Adrenal gland (tissue), 12 donors: Measurements from ENCODE around the gene MET. TPM values are rescaled to one million over a fixed set of nuclear protein-coding genes. Genes with fewer than 3 reads are reported as not detected.

Source experiments
- DNase-seq, 7 donors: peaks; one replicate each; pipeline ENCODE4 v3.0.0-alpha.2; 2019 to 2020
- H3K27ac ChIP-seq, 5 donors: fragments of 200-600 bp; sonication (generic) in 4 of 5; 1 replicate in 3 of 5; 2 replicates in 2 of 5; pipeline versions ENCODE4 v1.5.1 to v1.8.0; 2016 to 2020; ENCODE audit warnings: mild to moderate bottlenecking in 1 of 5
- H3K27me3 ChIP-seq: fragments of 200-600 bp; 2 replicates; pipeline ENCODE4 v1.8.0; 2021
- H3K36me3 ChIP-seq, 2 donors: fragments of 200-600 bp; replicated peaks in 1 of 2; 1 replicate in 1 of 2; 2 replicates in 1 of 2; pipeline versions ENCODE4 v1.5.1 to v1.8.0; 2018 to 2022
- H3K4me1 ChIP-seq, 2 donors: fragments of 200-600 bp; replicated peaks in 1 of 2; 1 replicate in 1 of 2; 2 replicates in 1 of 2; pipeline versions ENCODE4 v1.5.1 to v1.8.0; 2018 to 2021
- H3K4me3 ChIP-seq, 4 donors: fragments of 200-600 bp; sonication (generic) in 3 of 4; one replicate each; pipeline ENCODE4 v1.5.1; 2016 to 2018
- H3K9me3 ChIP-seq, 3 donors: fragments of 200-600 bp; sonication (generic) in 1 of 3; replicated peaks in 1 of 3; 1 replicate in 2 of 3; 2 replicates in 1 of 3; pipeline versions ENCODE4 v1.5.1 to v1.8.0; 2016 to 2021
- CTCF ChIP-seq, 6 experiments: fragments of 450-650 bp in 4 of 6; fragments of 200-600 bp in 2 of 6; sonication (generic) in 1 of 6; IDR thresholded peaks; 1 replicate in 5 of 6; 2 replicates in 1 of 6; pipeline versions ENCODE4 v1.5.1 to v1.8.0; 2016 to 2021; ENCODE audit warnings: antibody characterized with exemption in 6 of 6, mild to moderate bottlenecking in 2 of 6, moderate library complexity in 1 of 6
- POLR2A ChIP-seq, 2 donors: fragments of 450-650 bp; IDR thresholded peaks; one replicate each; pipeline ENCODE4 v1.6.1; 2017; ENCODE audit warnings: antibody characterized with exemption in 2 of 2, mild to moderate bottlenecking in 2 of 2, moderate library complexity in 1 of 2
- WGBS, 4 donors: extraction: QIAGEN DNeasy Blood & Tissue Kit in 2 of 4; methylation state at CpG; one replicate each; pipeline versions ENCODE4 v1.1.5 to v1.1.7; 2013 to 2017; 5-methylcytosine and 5-hydroxymethylcytosine counted together
- intact Hi-C, 2 donors: fragments of 100-400 bp; cut with DNase I; formaldehyde crosslinking; loops; one replicate each; pipeline versions ENCODE4 v1.14.1 to v1.15.0; 2022 to 2023
- polyA plus RNA-seq, 3 donors: library from polyadenylated mRNA; stranded (reverse); fragments of 200-250 nt in 2 of 3; fragments of 350-450 nt in 1 of 3; fragmentation: Illumina TruSeq in 1 of 3; extraction: RNeasy Lipid Tissue Mini Kit (QIAGEN cat#74804) in 1 of 3; gene quantifications; one replicate each; pipeline ENCODE4 v1.2.3, GENCODE V29; 2013 to 2014
- total RNA-seq, 9 donors: library from RNA; depleted of rRNA in 4 of 9; stranded (reverse); fragments of >200 nt in 4 of 9; fragments of 120-200 nt in 1 of 9; fragmentation: NEBNext Ultra II Directional in 1 of 9; extraction: Animal tissue kit (Norgen Biotek cat#: 25700) in 1 of 9; gene quantifications; one replicate each; pipeline versions ENCODE4 v1.1.0 to v1.2.4, GENCODE V29; 2013 to 2023
- donor health status: healthy with polysubstance abuse.
- donor health status: Bipolar disorder and iron deficiency.
- donor health status: DM: yes; HTN: yes; CAD: no.
- donor health status: DM: no; HTN: no; CAD: no.
- donor health status: DM: no; HTN: no; CAD: no.
- donor health status: DM: yes; HTN: yes; CAD: no.

MET gene
- total and polyA plus RNA-seq, 12 donors: 0.55 to 2.3 (median 0.79) TPM

GRCh38 chr7:116675812-116676355, 3.9 kb downstream of the MET start:
- WGBS, 4 donors: 79 to 88% (median 82%) methylated on average over 6 of the region's 6 CpGs
- Histone ChIP-seq H3K27me3 (peaks cover 3% of the 10 kb centered on the region), H3K4me1 (peaks cover 5 to 10% of the 10 kb centered on the region in 2 donors), H3K9me3 (no peaks in the 10 kb centered on the region), H3K36me3 (no peaks in the 10 kb centered on the region), H3K4me3 (no peak overlapping the region), H3K27ac (no peak overlapping the region)
- no peak for DNase-seq
- no peak for TF ChIP-seq CTCF (IDR thresholded peaks at IDR 0.05)
- no peak for TF ChIP-seq POLR2A (IDR thresholded peaks at IDR 0.05)
- intact Hi-C loops: no loop called here

GRCh38 chr7:116678780-116679179, 6.8 kb downstream of the MET start:
- Histone ChIP-seq H3K36me3 (no peaks in the 10 kb centered on the region), H3K4me1 (no peaks in the 10 kb centered on the region), H3K27me3 (peaks cover 3% of the 10 kb centered on the region), H3K27ac (no peak overlapping the region), H3K4me3 (no peak overlapping the region), H3K9me3 (no peaks in the 10 kb centered on the region)
- no peak for DNase-seq
- TF ChIP-seq CTCF (IDR thresholded peaks at IDR 0.05) (no peak), POLR2A (IDR thresholded peaks at IDR 0.05) (no peak)
- WGBS, 4 donors: 76 to 92% (median 86%) methylated on average over 1 of the region's 1 CpG
- intact Hi-C loops: no loop called here

- Histone ChIP-seq H3K9me3 (no peaks in the 10 kb centered on the region), H3K27ac (no peak overlapping the region), H3K4me1 (no peaks in the 10 kb centered on the region), H3K27me3 (peaks cover 3% of the 10 kb centered on the region), H3K4me3 (no peak overlapping the region), H3K36me3 (no peaks in the 10 kb centered on the region)
- intact Hi-C loops: no loop called here
- 62 to 82% (median 73%) methylated on average over 4 of the region's 4 CpGs for WGBS, 4 donors
- TF ChIP-seq CTCF (IDR thresholded peaks at IDR 0.05) (no peak), POLR2A (IDR thresholded peaks at IDR 0.05) (no peak)
- DNase-seq: no peak
These were observed 7.5 kb downstream of the MET start for GRCh38 chr7:116679500-116679899.

GRCh38 chr7:116683786-116684185, 11.8 kb downstream of the MET start:
- H3K27ac ChIP-seq: no peak overlapping the region
- H3K9me3 ChIP-seq: no peaks in the 10 kb centered on the region
- no peak overlapping the region for H3K4me3 ChIP-seq
- WGBS, 4 donors: 75 to 85% (median 81%) methylated on average over 4 of the region's 4 CpGs
- TF ChIP-seq CTCF (IDR thresholded peaks at IDR 0.05) (no peak), POLR2A (IDR thresholded peaks at IDR 0.05) (no peak)
- DNase-seq: no peak
- no peaks in the 10 kb centered on the region for H3K36me3 ChIP-seq
- intact Hi-C loops: no loop called here
- H3K27me3 ChIP-seq: no peaks in the 10 kb centered on the region
- H3K4me1 ChIP-seq: no peaks in the 10 kb centered on the region
